Renal cortex interstitium (tissue), 11 donors: Measurements from ENCODE around the gene CDK16. TPM values are rescaled to one million over a fixed set of nuclear protein-coding genes. Genes with fewer than 3 reads are reported as not detected.

Experiments used
- DNase-seq, 11 donors: peaks; one replicate each; pipeline ENCODE4 v3.0.0-alpha.2; 2013; ENCODE audit warnings: low read depth in 9 of 11, low spot score in 4 of 11; ENCODE audit errors: extremely low read depth in 1 of 11
- polyA plus RNA-seq, 3 donors: library from polyadenylated mRNA; unstranded; fragments of 120-200 nt; gene quantifications; one replicate each; pipeline ENCODE4 v1.2.1, GENCODE V29; 2013; ENCODE audit not compliant: insufficient read length in 3 of 3

The CDK16 gene
- polyA plus RNA-seq, 3 donors = 100.0 to 141 (median 127) TPM

DNA sequence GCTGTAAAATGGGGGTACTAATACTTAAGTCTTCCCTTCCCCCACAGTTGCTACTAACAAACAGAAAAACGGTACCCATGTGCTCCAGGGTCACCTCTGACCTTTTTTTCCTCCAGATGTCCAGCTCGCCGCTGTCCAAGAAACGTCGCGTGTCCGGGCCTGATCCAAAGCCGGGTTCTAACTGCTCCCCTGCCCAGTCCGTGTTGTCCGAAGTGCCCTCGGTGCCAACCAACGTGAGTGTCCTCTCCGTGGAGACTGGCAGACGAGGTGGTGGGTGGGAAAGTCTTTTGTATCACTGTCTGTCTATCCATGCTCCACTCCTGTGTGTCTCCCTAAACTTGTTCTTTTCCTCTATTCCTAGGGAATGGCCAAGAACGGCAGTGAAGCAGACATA is 19.8 kb upstream of the CDK16 start:
- DNase-seq = no peak

- no peak for DNase-seq
Observed at GRCh38 chrX:47199286-47199685, 19.2 kb upstream of the CDK16 start.

GRCh38 chrX:47200385-47201150 is 17.9 kb upstream of the CDK16 start:
- DNase-seq = no peak

- DNase-seq = no peak
Observed at GRCh38 chrX:47201345-47201944, 17.0 kb upstream of the CDK16 start.

- no peak for DNase-seq
Observed at GRCh38 chrX:47202316-47202715, 16.2 kb upstream of the CDK16 start.

DNA sequence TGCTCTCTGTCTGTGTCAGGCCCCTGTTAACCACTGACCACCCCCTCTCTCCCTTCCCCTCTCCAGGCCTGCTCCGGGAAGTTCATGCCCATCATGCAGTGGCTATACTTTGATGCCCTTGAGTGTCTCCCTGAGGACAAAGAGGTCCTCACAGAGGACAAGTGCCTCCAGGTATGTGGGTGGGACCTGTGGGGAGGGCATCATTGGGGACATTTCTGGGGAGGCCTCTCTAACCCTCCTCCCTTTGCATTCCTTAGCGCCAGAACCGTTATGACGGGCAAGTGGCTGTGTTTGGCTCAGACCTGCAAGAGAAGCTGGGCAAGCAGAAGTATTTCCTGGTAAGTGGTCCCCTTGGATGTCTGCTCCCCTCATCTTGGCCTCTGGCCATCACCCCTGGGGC is 15.6 kb upstream of the CDK16 start:
- no peak for DNase-seq

- no peak for DNase-seq
Observed at GRCh38 chrX:47204970-47205369, 13.5 kb upstream of the CDK16 start.

DNA sequence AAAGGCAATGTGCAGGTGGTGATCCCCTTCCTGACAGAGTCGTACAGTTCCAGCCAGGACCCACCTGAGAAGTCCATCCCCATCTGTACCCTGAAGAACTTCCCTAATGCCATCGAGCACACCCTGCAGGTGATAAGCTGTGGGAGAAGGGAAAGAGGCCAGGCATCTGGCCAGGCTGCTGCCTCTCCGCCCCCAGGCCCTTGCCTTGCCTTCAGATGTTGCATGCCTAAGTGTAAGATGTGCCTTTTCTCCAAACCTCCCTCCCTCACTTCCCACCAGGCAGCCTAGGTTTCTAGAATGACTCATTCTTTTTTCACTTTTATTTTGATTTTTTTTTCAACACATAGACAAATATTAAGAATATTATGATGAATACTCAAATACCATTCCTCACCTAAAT is 12.2 kb upstream of the CDK16 start:
- no peak for DNase-seq

DNA sequence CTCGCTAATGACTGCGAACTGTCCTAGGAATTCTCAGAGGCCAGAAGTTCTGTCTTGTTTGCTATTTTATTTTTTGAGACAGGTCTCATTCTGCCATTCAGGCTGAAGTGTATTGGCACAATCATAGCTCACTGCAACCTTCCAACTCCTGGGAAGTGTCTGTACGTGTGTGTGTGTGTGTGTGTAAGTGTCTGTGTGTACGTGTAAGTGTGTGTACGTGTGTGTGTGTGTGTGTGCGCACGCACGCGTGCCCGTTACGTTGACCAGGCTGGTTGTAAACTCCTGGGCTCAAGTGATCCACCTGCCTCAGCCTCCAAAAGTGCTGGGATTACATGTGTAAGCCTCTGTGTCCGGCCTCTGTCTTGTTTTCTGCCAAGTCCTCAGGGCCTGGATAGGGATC is 10.4 kb upstream of the CDK16 start:
- no peak for DNase-seq

DNA sequence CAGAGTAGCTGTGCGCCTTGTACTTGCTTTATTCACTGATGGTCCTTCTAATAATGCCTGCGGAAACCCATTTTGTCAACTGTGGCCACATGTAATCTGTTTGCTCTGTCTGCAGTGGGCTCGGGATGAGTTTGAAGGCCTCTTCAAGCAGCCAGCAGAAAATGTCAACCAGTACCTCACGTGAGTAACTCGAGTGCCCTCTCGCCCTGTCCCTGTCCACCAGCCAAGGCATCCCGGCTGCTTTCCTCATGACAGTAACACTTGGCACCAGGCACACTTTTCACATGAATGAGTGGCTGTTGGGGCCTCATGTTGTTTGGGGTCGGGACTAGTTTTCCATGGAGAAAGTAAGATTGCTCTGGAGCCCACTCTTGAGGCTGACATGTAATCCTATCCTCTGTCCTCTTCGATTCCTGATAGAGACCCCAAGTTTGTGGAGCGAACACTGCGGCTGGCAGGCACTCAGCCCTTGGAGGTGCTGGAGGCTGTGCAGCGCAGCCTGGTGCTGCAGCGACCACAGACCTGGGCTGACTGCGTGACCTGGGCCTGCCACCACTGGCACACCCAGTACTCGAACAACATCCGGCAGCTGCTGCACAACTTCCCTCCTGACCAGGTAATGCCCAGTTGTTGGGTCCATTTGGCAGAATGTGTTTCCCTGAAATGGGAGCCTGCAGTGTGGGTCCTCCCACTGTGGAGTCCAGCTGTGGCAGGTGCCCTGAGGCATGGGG is 8.8 kb upstream of the CDK16 start:
- DNase-seq = no peak

GRCh38 chrX:47210661-47211425 is 7.6 kb upstream of the CDK16 start:
- no peak for DNase-seq

- no peak for DNase-seq
Observed at GRCh38 chrX:47212381-47213293, 5.8 kb upstream of the CDK16 start.

DNA sequence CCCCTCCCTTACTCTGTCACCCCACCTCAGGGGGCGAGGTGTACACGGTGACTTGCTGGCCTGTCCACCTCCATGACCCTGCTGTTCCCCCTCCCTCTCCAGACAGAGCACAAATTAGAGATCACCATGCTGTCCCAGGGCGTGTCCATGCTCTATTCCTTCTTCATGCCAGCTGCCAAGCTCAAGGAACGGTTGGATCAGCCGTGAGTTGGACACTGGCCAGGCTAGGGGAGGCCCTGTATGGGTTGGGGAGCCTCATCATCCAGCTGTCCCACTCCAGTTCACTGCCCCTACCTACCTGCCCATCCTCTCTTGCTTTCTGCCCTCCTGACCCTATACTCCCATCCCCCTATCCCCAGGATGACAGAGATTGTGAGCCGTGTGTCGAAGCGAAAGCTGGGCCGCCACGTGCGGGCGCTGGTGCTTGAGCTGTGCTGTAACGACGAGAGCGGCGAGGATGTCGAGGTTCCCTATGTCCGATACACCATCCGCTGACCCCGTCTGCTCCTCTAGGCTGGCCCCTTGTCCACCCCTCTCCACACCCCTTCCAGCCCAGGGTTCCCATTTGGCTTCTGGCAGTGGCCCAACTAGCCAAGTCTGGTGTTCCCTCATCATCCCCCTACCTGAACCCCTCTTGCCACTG is 3.9 kb upstream of the CDK16 start:
- DNase-seq = no peak

- DNase-seq = no peak
Observed at GRCh38 chrX:47215291-47215900, 3.1 kb upstream of the CDK16 start.

DNA sequence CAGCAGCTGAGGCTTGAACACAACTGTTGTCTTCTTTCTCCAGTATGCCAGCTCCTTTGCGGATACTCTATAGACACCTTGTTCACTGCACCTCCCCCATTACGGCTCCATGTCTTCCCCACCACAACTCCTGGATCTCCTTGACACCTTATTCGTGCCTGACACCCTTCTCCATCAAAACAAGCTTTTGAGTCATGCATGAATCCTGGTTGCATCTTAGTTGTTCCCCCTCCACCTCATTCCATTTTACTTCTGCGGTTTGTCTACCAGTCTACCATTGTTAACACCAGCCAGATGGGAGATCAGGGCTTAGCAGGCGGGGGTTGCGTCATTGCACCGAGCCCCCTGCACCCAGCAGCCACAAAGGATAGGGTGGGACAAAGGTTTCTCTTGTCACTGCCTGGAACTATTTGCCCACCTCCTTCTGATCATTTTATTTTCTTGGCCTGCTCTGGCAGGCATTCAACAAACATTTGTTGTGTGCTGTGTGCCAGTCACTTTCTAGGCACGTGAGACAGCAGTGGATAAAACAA is 2.0 kb upstream of the CDK16 start:
- DNase-seq = no peak

- peak in 1 of 11 donors; percentile 17 for DNase-seq
Observed at GRCh38 chrX:47217121-47217851, 1.2 kb upstream of the CDK16 start.

- peak; percentile 89 to 99 (median 96) for DNase-seq
Observed at GRCh38 chrX:47217852-47218279, 615 bp upstream of the CDK16 start.
